Measurements from ENCODE around the gene HIVEP3. TPM values are rescaled to one million over a fixed set of nuclear protein-coding genes. Genes with fewer than 3 reads are reported as not detected.

HIVEP3 gene
- total RNA-seq, 1 donor = 1.8 TPM

- H3K79me2 ChIP-seq (ENCODE audit: insufficient read depth, low read length) = no peaks in the 10 kb centered on the region
- peaks cover 22% of the 10 kb centered on the region for H3K4me1 ChIP-seq (ENCODE audit: insufficient read depth, low read length)
- TF ChIP-seq CTCF (IDR thresholded peaks at IDR 0.05; ENCODE audit: extremely low read depth, low read depth, low read length) = no peak
- no peak overlapping the region for H3K4me2 ChIP-seq (ENCODE audit: insufficient read depth, low read length)
- no peaks in the 10 kb centered on the region for H3K36me3 ChIP-seq (ENCODE audit: insufficient read depth, low read length)
- H3K9me3 ChIP-seq (ENCODE audit: low read depth, low read length) = no peaks in the 10 kb centered on the region
- no peak overlapping the region for H3K4me3 ChIP-seq (ENCODE audit: insufficient read depth, low read length)
- H3K27ac ChIP-seq (ENCODE audit: low read depth, low read length) = no peak overlapping the region
- H2AFZ ChIP-seq (ENCODE audit: low read length) = no peak overlapping the region
- no peaks in the 10 kb centered on the region for H3K27me3 ChIP-seq (ENCODE audit: insufficient read depth, low read length)
- H4K20me1 ChIP-seq (ENCODE audit: insufficient read depth, low read length) = no peaks in the 10 kb centered on the region
- DNase-seq (ENCODE audit: insufficient read length, low spot score, missing footprints) = no peak
These were observed 64.8 kb downstream of the HIVEP3 start for GRCh38 chr1:41853907-41854306.

- Histone ChIP-seq H3K4me2 (ENCODE audit: insufficient read depth, low read length) (no peak overlapping the region), H3K4me3 (ENCODE audit: insufficient read depth, low read length) (no peak overlapping the region), H3K9me3 (ENCODE audit: low read depth, low read length) (no peaks in the 10 kb centered on the region), H3K27me3 (ENCODE audit: insufficient read depth, low read length) (no peaks in the 10 kb centered on the region), H3K36me3 (ENCODE audit: insufficient read depth, low read length) (no peaks in the 10 kb centered on the region), H4K20me1 (ENCODE audit: insufficient read depth, low read length) (no peaks in the 10 kb centered on the region), H3K27ac (ENCODE audit: low read depth, low read length) (no peak overlapping the region), H3K79me2 (ENCODE audit: insufficient read depth, low read length) (no peaks in the 10 kb centered on the region), H2AFZ (ENCODE audit: low read length) (no peak overlapping the region), H3K4me1 (ENCODE audit: insufficient read depth, low read length) (peaks cover 20% of the 10 kb centered on the region)
- TF ChIP-seq CTCF (IDR thresholded peaks at IDR 0.05; ENCODE audit: extremely low read depth, low read depth, low read length) = no peak
- DNase-seq (ENCODE audit: insufficient read length, low spot score, missing footprints) = no peak
These were observed 66.6 kb downstream of the HIVEP3 start for GRCh38 chr1:41852091-41852490.

- Histone ChIP-seq H3K79me2 (ENCODE audit: insufficient read depth, low read length) (no peaks in the 10 kb centered on the region), H2AFZ (ENCODE audit: low read length) (no peak overlapping the region), H3K4me2 (ENCODE audit: insufficient read depth, low read length) (no peak overlapping the region), H3K27ac (ENCODE audit: low read depth, low read length) (no peak overlapping the region), H3K27me3 (ENCODE audit: insufficient read depth, low read length) (no peaks in the 10 kb centered on the region), H3K9me3 (ENCODE audit: low read depth, low read length) (no peaks in the 10 kb centered on the region), H3K4me3 (ENCODE audit: insufficient read depth, low read length) (no peak overlapping the region), H3K4me1 (ENCODE audit: insufficient read depth, low read length) (peaks cover 18% of the 10 kb centered on the region), H3K36me3 (ENCODE audit: insufficient read depth, low read length) (no peaks in the 10 kb centered on the region), H4K20me1 (ENCODE audit: insufficient read depth, low read length) (no peaks in the 10 kb centered on the region)
- TF ChIP-seq CTCF (IDR thresholded peaks at IDR 0.05; ENCODE audit: extremely low read depth, low read depth, low read length) = no peak
- DNase-seq (ENCODE audit: insufficient read length, low spot score, missing footprints) = no peak
These were observed 67.1 kb downstream of the HIVEP3 start for GRCh38 chr1:41851589-41851988.

- H3K36me3 ChIP-seq (ENCODE audit: insufficient read depth, low read length) = no peaks in the 10 kb centered on the region
- no peaks in the 10 kb centered on the region for H3K9me3 ChIP-seq (ENCODE audit: low read depth, low read length)
- no peak for DNase-seq (ENCODE audit: insufficient read length, low spot score, missing footprints)
- H4K20me1 ChIP-seq (ENCODE audit: insufficient read depth, low read length) = no peaks in the 10 kb centered on the region
- no peak overlapping the region for H3K4me3 ChIP-seq (ENCODE audit: insufficient read depth, low read length)
- no peak overlapping the region for H3K4me2 ChIP-seq (ENCODE audit: insufficient read depth, low read length)
- TF ChIP-seq CTCF (IDR thresholded peaks at IDR 0.05; ENCODE audit: extremely low read depth, low read depth, low read length) = no peak
- H3K27me3 ChIP-seq (ENCODE audit: insufficient read depth, low read length) = no peaks in the 10 kb centered on the region
- peaks cover 15% of the 10 kb centered on the region for H3K4me1 ChIP-seq (ENCODE audit: insufficient read depth, low read length)
- H3K27ac ChIP-seq (ENCODE audit: low read depth, low read length) = no peak overlapping the region
- H2AFZ ChIP-seq (ENCODE audit: low read length) = no peak overlapping the region
- H3K79me2 ChIP-seq (ENCODE audit: insufficient read depth, low read length) = no peaks in the 10 kb centered on the region
These were observed 68.7 kb downstream of the HIVEP3 start for GRCh38 chr1:41850029-41850428.

Measured in osteoblast (primary cell).